ENCODE data around the gene DDX11.
"Not testable (repeated sequence)": the region's sequence is repeated elsewhere in the genome, so short reads cannot be mapped to it uniquely, and the experiment has no call there.

DNA sequence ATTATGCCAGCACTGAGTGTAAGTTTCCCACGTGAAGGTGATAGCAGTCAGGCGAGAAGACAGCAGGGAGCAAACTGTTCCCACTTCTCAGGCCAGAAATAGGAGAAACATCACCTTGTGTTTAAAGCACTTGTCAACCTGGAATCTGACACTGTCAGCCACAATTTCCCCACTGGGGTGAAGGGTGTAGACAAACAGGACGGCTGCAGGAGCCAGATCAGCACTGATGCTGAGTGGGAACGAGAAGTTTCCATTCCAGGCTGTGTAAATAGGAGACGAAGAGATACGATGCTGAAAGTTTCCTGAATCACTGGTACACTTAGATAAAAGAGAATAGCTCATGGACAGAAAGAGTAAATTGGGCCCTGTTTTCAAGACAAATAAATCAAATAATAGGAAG, 71.6 kb downstream of the DDX11 start:
- not testable (repeated sequence) for TF ChIP-seq POLR2AphosphoS5, EP300, POLR2A (IDR thresholded peaks at IDR 0.05)
- TF ChIP-seq, protein P1, sequence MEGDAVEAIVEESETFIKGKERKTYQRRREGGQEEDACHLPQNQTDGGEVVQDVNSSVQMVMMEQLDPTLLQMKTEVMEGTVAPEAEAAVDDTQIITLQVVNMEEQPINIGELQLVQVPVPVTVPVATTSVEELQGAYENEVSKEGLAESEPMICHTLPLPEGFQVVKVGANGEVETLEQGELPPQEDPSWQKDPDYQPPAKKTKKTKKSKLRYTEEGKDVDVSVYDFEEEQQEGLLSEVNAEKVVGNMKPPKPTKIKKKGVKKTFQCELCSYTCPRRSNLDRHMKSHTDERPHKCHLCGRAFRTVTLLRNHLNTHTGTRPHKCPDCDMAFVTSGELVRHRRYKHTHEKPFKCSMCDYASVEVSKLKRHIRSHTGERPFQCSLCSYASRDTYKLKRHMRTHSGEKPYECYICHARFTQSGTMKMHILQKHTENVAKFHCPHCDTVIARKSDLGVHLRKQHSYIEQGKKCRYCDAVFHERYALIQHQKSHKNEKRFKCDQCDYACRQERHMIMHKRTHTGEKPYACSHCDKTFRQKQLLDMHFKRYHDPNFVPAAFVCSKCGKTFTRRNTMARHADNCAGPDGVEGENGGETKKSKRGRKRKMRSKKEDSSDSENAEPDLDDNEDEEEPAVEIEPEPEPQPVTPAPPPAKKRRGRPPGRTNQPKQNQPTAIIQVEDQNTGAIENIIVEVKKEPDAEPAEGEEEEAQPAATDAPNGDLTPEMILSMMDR (IDR thresholded peaks at IDR 0.05), result not testable (repeated sequence)
